Pons (tissue), 1 donor: ENCODE data around the gene CALD1.

ENCODE experiments used
- DNase-seq: peaks from one replicate; pipeline ENCODE4 v3.0.0-alpha.2; 2016; ENCODE audit warnings: low spot score

CALD1 gene

DNA sequence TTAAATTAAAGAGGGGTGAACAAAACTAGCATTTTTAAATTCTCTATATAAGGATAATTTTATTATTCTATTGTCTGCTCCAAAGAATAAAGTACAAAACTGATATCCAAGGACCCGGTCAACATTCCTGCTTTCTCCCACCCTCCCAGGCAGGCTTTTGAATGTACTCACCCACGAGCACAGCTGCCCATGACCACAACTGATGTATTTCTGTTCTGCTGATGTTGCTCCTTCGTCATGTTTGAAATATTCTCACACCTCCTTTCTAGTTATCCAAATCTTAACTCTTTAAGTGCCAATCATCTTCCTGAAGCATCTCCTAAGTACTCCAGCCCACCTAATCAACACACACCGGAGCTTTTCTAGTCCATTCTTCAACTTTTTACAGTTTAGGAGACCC lies 46.7 kb downstream of the CALD1 start:
- no peak for DNase-seq

DNA sequence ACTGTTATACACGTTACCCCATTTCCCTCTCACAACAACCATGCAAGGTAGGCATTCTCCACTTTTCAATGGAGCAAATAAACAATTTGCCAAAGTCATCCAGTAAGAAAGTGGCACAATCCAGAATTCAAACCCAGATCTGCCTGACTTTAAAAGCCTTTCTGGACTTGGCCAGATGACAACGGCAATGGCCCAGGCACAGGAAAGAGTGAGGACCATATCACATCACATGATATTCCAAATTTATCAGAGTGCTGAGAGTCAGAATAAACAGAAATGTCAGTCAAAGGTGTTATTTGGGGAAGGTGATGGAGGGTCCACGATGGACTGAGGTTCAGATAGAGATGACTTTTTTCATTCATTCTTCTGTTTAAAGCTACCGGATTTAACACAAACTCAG lies 48.0 kb downstream of the CALD1 start:
- DNase-seq = no peak

GRCh38 chr7:134827889-134828288 lies 48.5 kb downstream of the CALD1 start:
- DNase-seq = no peak

DNA sequence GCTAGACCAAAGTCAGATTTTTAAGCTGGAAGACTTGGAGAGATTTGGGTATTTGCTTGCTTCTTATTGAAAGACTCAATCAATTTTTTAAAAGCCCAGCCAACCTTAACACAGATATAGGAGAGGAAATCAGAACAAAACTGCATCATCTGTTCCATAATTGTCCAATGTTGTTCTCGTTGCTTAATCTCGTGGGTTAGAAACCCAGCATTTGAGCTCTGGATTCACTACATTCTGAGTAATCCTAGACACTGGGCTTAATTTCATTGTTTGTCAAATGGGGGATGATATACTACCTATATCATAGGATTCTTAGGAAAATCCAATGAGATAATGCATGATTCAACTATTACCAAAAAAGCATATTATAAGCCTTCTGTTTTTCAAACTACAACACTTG lies 48.9 kb downstream of the CALD1 start:
- DNase-seq = no peak

DNA sequence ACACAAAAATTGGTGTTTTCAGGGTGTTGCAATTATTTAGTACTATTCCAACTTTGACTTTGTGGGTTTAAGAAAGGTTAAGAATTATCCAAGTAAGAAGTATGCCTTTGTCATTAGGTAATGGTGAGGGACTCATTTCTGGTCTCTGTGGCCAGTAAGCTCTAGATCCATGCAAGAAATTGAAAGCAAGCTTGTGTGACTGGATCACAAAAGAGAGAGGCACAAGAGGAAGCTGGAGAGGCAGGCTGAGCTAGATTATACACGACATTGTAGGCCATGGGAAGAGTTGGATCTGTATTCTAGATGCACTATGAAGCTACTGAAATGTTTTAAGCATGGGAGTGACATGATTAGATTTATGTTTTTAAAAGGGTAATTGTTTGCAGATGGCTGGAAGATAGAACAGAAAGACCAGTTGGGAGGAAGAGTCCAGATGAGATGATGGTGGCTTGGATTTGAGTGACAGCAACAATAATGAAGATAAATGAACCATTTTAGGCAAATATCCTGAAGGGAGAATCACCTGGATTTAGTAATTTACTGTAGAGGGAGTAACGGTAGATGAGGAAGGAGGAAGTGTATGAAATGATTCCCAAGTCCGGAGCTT lies 50.0 kb downstream of the CALD1 start:
- no peak for DNase-seq

DNA sequence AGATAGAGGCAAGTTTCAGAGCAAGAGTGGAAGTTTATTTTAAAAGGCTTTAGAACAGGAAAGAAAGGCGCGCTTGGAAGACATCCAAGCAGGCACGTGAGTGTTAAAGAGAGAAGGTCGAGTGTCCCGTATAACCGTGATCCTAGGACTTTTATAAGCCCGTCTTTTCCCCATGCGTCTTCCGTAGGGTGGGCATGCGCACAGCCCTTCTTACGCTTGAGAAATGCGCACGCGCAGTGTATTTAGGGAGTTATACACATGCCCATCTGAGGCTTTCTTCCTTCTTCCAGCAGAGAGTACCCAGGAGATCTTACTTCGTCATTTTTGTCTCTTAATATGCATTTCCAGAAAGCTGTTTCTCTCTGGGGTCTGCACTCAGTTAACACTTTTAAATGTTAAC lies 52.4 kb downstream of the CALD1 start:
- peak; percentile 14 for DNase-seq

DNA sequence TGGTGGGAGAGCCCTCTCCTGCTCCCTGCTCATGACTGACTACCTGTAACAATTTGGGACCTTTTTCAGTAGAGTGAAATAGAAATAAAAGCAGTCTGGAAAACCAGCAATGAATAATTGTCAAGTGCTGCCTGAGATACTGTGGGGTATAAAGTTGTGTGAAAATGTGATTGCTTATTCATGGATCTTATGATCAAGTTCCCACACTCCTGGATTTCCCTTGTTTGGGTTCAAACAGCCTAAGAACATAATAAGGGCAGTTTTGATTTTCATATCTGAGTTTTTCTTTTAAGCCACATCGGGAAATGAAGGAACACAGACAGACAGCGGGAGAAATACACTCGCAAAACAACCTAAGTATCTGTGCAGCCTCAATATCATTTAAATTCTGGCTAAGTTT lies 52.9 kb downstream of the CALD1 start:
- DNase-seq = no peak

- DNase-seq = no peak
Observed at GRCh38 chr7:134834689-134835462, 55.4 kb downstream of the CALD1 start.

DNA sequence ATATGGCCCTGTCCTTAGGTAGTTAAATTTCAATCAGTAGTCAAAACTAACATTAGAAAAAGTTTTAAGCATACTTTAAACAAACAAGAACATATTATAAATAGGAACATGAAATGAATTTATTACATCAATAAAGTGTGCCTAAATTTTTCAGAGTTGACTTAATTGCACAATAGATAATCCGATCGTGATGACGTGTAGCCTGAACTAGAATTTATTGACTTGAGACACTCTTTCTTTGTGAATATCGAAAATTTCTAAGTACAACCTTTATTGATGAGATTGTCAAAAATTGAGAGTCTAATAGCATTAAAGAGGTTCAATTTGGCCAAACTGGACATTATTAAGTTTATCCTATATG lies 56.0 kb downstream of the CALD1 start:
- no peak for DNase-seq

GRCh38 chr7:134836447-134836846 lies 57.0 kb downstream of the CALD1 start:
- DNase-seq = no peak

- no peak for DNase-seq
Observed at GRCh38 chr7:134839298-134839697, 59.9 kb downstream of the CALD1 start.

GRCh38 chr7:134842062-134842461 lies 62.6 kb downstream of the CALD1 start:
- DNase-seq = no peak

DNA sequence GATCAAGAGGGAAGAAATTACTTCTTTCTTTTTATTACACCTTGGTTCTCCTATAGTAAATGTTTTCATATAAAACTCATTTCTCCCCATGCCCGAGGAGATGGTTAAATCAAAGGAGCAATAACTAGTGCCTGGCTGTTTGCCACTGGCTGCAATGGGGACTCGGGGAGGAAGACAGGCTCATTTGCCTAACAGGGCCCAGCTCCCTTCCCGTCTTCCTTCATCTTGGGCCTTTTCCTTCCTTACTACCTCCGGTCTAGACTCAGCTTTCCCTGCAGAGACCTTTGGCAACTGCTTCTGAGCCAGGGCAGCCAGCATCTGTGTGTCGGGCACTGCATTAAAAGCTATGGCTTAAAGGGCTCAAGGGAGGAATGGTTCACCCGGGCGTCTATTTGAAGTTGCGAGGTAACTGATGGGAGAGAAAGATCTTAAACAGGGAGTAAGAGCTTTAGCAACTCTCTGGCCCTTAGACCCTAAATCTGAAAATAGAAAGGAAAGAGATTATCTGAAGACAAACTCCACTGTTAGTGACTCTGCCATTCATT lies 63.5 kb downstream of the CALD1 start:
- no peak for DNase-seq

- DNase-seq = no peak
Observed at GRCh38 chr7:134844200-134844599, 64.8 kb downstream of the CALD1 start.

- no peak for DNase-seq
Observed at GRCh38 chr7:134845461-134845860, 66.0 kb downstream of the CALD1 start.

DNA sequence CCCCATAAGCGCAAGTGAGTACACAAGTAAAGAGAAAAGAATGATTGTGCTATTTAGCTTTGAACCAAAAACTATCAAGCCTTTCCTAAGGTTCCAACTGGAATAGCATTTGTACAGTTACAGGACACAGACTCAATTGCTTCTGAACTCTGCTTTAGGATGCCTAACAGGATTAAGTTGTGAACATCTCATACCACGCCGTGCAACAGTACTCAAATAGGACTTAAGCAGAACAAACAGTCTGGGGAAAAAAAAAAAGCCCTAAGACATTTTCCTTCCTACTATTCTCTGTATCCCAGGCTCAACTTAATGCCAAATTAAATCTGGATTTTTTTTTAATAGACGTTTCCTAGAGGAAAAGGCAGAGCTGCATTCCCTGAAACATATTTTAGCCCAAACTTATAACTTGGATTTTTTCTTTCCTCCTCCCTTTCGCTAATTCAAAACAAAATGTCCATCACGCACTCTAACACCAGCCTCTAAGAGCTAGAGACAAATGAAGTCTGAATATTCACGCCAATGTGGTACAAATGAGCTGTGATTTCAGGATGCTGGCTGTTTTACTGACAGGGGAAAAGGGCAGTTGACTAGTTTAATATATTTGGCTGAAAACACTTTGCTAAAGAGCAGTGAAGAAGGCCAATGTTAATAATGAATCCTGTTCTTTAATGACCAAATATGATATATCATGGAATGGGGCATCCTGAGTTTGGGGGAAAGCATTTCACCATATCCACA lies 68.6 kb downstream of the CALD1 start:
- DNase-seq = no peak

- no peak for DNase-seq
Observed at GRCh38 chr7:134850066-134850465, 70.6 kb downstream of the CALD1 start.

DNA sequence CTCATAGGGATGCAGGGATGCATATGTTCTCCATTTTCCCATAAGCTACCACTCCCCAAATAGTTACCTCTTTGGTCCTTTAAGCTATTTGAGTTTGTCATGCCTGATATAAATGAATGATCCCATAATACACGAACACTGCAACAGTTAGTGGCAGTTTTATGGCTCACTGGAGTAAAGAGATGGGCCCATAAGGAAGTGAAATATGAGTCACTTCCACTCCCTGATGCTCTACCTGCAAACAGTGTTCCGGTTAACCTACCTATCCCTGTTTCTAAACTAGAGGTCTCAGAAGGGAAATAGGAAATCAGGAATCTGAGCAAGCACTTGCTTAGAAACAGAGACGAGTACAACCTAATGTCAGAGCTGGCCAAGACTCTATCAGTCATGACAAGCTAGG lies 71.7 kb downstream of the CALD1 start:
- no peak for DNase-seq

- DNase-seq = no peak
Observed at GRCh38 chr7:134852625-134853024, 73.2 kb downstream of the CALD1 start.

DNA sequence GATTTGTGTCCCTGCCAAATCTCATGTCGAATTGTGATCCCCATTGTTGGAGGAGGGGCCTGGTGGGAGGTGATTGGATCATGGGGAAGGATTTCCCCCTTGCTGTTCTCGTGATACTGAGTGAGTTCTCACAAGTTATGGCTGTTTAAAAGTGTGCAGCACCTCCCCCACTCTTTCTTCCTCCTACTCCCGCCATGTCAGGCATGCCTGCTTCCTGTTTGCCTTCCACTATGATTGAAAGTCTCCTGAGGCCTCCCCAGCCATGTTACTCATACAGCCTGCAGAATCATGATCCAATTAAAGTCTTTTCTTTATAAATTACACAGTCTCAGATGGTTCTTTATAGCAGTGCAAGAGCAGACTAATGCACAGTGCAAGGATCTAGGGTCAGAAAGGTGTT lies 75.4 kb downstream of the CALD1 start:
- DNase-seq = no peak

- no peak for DNase-seq
Observed at GRCh38 chr7:134855442-134855841, 76.0 kb downstream of the CALD1 start.

GRCh38 chr7:134856091-134856490 lies 76.7 kb downstream of the CALD1 start:
- no peak for DNase-seq

DNA sequence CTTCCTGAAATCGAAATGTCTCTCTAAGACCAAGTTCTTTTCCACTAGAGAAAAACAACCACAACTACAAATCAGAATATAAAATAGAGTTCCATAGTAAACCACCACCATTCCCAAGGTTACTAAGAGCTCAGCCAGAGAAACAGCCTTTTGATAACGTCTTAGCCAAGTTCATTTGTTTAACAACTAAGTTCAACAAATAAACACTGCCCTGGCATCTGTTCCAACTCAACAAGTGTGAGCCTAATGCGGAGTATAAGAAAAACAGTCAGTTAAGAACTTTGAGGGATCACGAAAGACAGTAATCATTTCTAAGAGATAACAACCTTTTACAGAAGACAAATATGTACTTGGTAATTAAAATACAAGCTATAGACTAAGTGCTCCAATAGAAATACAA lies 77.3 kb downstream of the CALD1 start:
- DNase-seq = no peak
